ENCODE measurements around the gene VWA8.
"Not testable (repeated sequence)": the region's sequence is repeated elsewhere in the genome, so short reads cannot be mapped to it uniquely, and the experiment has no call there.

The VWA8 gene

DNA sequence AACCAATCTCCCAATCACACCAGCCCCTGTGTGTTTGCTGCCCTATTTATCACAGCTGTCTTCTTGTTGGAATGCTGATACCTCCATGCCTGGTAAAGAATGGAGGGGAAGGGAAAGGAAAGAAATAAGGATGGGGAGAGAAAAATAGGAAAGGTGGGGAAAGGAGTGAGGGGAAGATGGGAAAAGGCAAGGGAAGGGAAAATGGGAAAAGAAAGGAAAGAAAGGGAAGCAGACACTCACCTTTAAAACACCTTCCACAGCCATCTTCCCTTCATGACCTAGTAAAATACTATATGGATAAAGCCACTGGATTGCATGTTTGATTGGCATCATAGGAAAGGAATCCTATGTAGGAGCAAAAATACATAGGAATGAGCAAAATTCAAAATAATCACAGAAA is 77.8 kb downstream of the VWA8 start:
- Histone ChIP-seq H3K4me3 (ENCODE audit: low read depth in 1 of 5, low read length in 5 of 5) (no peak overlapping the region), H3K27ac (ENCODE audit: low read depth, low read length) (no peak overlapping the region), H3K9ac (ENCODE audit: low read length in 5 of 5) (no peak overlapping the region), H3K27me3 (ENCODE audit: control insufficient read depth in 5 of 5, insufficient read depth in 4 of 5, low read length in 5 of 5) (no peaks in the 10 kb centered on the region), H3K4me1 (ENCODE audit: control insufficient read depth in 5 of 5, insufficient read depth in 5 of 5, low read length in 5 of 5) (peaks cover 0 to 7% (median 0%) of the 10 kb centered on the region in 5 donors), H3K9me3 (ENCODE audit: control insufficient read depth in 5 of 5, low read length in 5 of 5) (no peaks in the 10 kb centered on the region), H3K36me3 (ENCODE audit: control insufficient read depth in 5 of 5, insufficient read depth in 5 of 5, low read length in 5 of 5) (peaks cover 9 to 29% (median 22%) of the 10 kb centered on the region in 5 donors)

DNA sequence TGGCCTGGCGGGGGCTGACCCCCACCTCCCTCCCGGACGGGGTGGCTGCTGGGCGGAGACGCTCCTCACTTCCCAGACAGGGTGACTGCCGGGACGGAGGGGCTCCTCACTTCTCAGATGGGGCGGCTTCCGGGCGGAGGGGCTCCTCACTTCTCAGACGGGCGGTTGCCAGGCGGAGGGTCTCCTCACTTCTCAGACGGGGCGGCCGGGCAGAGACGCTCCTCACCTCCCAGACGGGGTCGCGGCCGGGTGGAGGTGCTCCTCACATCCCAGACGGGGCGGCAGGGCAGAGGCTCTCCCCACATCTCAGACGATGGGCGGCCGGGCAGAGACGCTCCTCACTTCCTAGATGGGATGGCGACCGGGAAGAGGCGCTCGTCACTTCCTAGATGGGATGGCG is 79.0 kb downstream of the VWA8 start:
- H3K27ac ChIP-seq (ENCODE audit: low read depth, low read length); H3K9me3 ChIP-seq (ENCODE audit: control insufficient read depth in 5 of 5, low read length in 5 of 5); H3K27me3 ChIP-seq (ENCODE audit: control insufficient read depth in 5 of 5, insufficient read depth in 4 of 5, low read length in 5 of 5); H3K4me1 ChIP-seq (ENCODE audit: control insufficient read depth in 5 of 5, insufficient read depth in 5 of 5, low read length in 5 of 5); H3K4me3 ChIP-seq (ENCODE audit: low read depth in 1 of 5, low read length in 5 of 5); H3K9ac ChIP-seq (ENCODE audit: low read length in 5 of 5): not testable (repeated sequence)
- peaks cover 9 to 27% (median 22%) of the 10 kb centered on the region in 5 donors for H3K36me3 ChIP-seq (ENCODE audit: control insufficient read depth in 5 of 5, insufficient read depth in 5 of 5, low read length in 5 of 5)

DNA sequence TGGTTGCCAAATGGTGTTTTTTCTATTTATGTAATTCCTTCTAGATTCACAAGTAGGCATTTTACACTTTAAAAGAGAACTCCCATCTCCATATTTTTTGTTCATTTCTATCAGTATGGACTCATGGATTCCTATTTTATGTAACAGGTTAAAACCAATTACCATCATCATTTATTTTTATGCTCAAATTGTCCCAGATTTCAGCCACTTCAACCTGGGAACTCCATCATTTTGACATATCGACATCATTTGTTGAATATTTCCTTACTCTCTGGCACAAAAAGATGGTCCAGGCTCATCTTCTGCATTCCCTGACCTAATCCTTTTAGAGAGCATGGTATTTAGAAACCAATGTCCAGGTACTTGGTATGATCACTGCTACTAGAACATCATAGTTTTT is 79.9 kb downstream of the VWA8 start:
- no peaks in the 10 kb centered on the region for H3K4me1 ChIP-seq (ENCODE audit: control insufficient read depth in 5 of 5, insufficient read depth in 5 of 5, low read length in 5 of 5)
- peaks cover 9 to 32% (median 22%) of the 10 kb centered on the region in 5 donors for H3K36me3 ChIP-seq (ENCODE audit: control insufficient read depth in 5 of 5, insufficient read depth in 5 of 5, low read length in 5 of 5)
- H3K27me3 ChIP-seq (ENCODE audit: control insufficient read depth in 5 of 5, insufficient read depth in 4 of 5, low read length in 5 of 5), result no peaks in the 10 kb centered on the region
- H3K9me3 ChIP-seq (ENCODE audit: control insufficient read depth in 5 of 5, low read length in 5 of 5), result no peaks in the 10 kb centered on the region
- H3K4me3 ChIP-seq (ENCODE audit: low read depth in 1 of 5, low read length in 5 of 5), result no peak overlapping the region
- no peak overlapping the region for H3K27ac ChIP-seq (ENCODE audit: low read depth, low read length)
- no peak overlapping the region for H3K9ac ChIP-seq (ENCODE audit: low read length in 5 of 5)

DNA sequence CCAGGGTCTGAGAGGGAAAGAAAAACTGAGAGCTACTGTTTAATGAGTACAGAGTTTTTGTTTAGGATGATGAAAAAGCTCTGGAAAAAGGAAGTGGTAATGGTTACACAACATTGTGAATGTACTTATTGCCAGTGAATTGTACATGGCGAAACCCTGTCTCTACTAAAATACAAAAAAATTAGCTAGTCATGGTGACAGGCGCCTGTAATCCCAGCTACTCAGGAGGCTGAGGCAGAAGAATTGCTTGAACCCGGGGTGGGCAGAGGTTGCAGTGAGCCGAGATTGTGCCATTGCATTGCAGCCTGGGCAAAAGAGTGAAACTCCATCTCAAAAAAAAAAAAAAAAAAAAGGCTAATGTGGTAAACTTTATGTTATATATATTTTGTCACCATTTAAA is 96.3 kb downstream of the VWA8 start:
- no peak overlapping the region for H3K4me3 ChIP-seq (ENCODE audit: low read depth in 1 of 5, low read length in 5 of 5)
- no peak overlapping the region for H3K9ac ChIP-seq (ENCODE audit: low read length in 5 of 5)
- no peaks in the 10 kb centered on the region for H3K27me3 ChIP-seq (ENCODE audit: control insufficient read depth in 5 of 5, insufficient read depth in 4 of 5, low read length in 5 of 5)
- H3K36me3 ChIP-seq (ENCODE audit: control insufficient read depth in 5 of 5, insufficient read depth in 5 of 5, low read length in 5 of 5), result peaks cover 5 to 34% (median 12%) of the 10 kb centered on the region in 5 donors
- H3K4me1 ChIP-seq (ENCODE audit: control insufficient read depth in 5 of 5, insufficient read depth in 5 of 5, low read length in 5 of 5), result no peaks in the 10 kb centered on the region
- H3K9me3 ChIP-seq (ENCODE audit: control insufficient read depth in 5 of 5, low read length in 5 of 5), result no peaks in the 10 kb centered on the region
- H3K27ac ChIP-seq (ENCODE audit: low read depth, low read length), result no peak overlapping the region

DNA sequence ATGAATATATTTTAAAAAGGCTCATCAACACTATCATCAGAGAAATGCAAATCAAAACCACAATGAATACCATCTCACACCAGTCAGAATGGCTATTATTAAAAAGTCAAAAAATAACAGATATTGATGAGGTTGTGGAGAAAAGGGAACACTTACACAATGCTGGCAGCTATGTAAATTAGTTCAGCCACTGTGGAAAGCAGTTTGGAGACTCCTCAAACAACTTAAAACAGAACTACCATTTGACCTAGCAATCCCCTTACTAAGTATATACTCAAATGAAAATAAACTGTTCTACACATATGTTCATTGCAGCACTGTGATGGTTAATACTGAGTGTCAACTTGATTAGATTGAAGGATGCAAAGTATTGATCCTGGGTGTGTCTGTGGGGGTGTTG is 98.2 kb downstream of the VWA8 start:
- H3K9me3 ChIP-seq (ENCODE audit: control insufficient read depth in 5 of 5, low read length in 5 of 5); H3K9ac ChIP-seq (ENCODE audit: low read length in 5 of 5); H3K4me1 ChIP-seq (ENCODE audit: control insufficient read depth in 5 of 5, insufficient read depth in 5 of 5, low read length in 5 of 5); H3K27me3 ChIP-seq (ENCODE audit: control insufficient read depth in 5 of 5, insufficient read depth in 4 of 5, low read length in 5 of 5); H3K4me3 ChIP-seq (ENCODE audit: low read depth in 1 of 5, low read length in 5 of 5); H3K27ac ChIP-seq (ENCODE audit: low read depth, low read length): not testable (repeated sequence)
- peaks cover 5 to 37% (median 10%) of the 10 kb centered on the region in 5 donors for H3K36me3 ChIP-seq (ENCODE audit: control insufficient read depth in 5 of 5, insufficient read depth in 5 of 5, low read length in 5 of 5)

DNA sequence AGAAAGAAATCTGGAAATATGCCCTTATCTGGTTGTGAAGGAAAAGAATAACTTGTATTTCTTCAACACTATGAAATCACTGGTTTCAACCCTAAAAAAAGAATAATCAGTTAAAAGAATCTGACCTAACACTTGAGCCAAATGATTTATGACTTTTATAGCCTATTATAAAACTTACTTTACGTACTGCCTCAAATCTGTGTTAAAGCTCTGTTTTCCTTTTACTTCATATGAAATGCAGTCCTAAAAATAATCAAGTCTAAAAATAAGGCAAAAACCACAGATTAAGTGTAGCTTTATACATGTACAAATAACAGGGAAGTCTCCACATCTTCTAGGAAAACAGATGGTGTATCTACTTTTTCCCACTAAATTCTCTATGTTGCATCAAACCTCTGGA is 101.3 kb downstream of the VWA8 start:
- Histone ChIP-seq H3K4me3 (ENCODE audit: low read depth in 1 of 5, low read length in 5 of 5) (no peak overlapping the region), H3K9me3 (ENCODE audit: control insufficient read depth in 5 of 5, low read length in 5 of 5) (no peaks in the 10 kb centered on the region), H3K27ac (ENCODE audit: low read depth, low read length) (no peak overlapping the region), H3K9ac (ENCODE audit: low read length in 5 of 5) (no peak overlapping the region), H3K27me3 (ENCODE audit: control insufficient read depth in 5 of 5, insufficient read depth in 4 of 5, low read length in 5 of 5) (no peaks in the 10 kb centered on the region), H3K36me3 (ENCODE audit: control insufficient read depth in 5 of 5, insufficient read depth in 5 of 5, low read length in 5 of 5) (peaks cover 2 to 33% (median 4%) of the 10 kb centered on the region in 5 donors), H3K4me1 (ENCODE audit: control insufficient read depth in 5 of 5, insufficient read depth in 5 of 5, low read length in 5 of 5) (no peaks in the 10 kb centered on the region)

DNA sequence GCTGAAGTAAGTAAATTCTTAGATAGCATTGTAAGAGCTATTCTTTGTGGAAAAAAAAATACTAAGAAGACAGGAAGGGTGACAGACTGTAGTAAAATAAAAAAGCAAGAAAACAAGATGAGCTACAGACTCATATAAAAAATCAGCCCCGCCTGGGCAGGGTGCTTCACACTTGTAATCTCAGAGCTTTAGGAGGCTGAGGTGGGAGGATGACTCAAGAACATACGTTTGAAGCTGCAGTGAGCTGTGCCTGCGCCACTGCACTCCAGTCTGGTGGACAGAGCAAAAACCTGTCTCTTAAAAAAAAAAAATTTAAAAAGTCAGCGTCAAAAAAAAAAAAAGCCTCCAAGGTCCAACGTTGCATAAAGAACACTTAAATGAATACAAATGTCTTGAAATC is 102.1 kb downstream of the VWA8 start:
- H3K27me3 ChIP-seq (ENCODE audit: control insufficient read depth in 5 of 5, insufficient read depth in 4 of 5, low read length in 5 of 5), result no peaks in the 10 kb centered on the region
- H3K27ac ChIP-seq (ENCODE audit: low read depth, low read length), result no peak overlapping the region
- H3K9ac ChIP-seq (ENCODE audit: low read length in 5 of 5), result no peak overlapping the region
- H3K4me1 ChIP-seq (ENCODE audit: control insufficient read depth in 5 of 5, insufficient read depth in 5 of 5, low read length in 5 of 5), result no peaks in the 10 kb centered on the region
- peaks cover 1 to 31% (median 4%) of the 10 kb centered on the region in 5 donors for H3K36me3 ChIP-seq (ENCODE audit: control insufficient read depth in 5 of 5, insufficient read depth in 5 of 5, low read length in 5 of 5)
- H3K4me3 ChIP-seq (ENCODE audit: low read depth in 1 of 5, low read length in 5 of 5), result no peak overlapping the region
- no peaks in the 10 kb centered on the region for H3K9me3 ChIP-seq (ENCODE audit: control insufficient read depth in 5 of 5, low read length in 5 of 5)

DNA sequence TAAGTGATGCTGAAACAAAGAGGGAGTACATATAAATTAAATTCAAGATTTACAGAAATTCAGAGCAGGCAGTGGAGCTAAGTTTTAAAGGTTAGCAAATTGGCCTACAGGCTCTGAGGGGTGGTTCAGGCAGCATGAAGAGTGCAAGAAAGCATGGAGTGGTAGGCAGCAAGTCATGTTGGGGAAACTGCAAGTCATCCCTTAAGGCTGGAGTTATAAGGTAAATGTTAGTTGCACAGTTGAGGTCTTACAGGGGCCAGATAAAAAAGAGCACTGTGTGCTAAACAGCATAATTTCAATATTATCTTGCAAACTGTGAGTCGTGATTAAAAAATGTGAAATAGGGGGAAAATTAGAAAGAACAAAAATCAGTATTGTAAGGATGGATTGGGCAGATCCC is 106.2 kb downstream of the VWA8 start:
- H3K4me3 ChIP-seq (ENCODE audit: low read depth in 1 of 5, low read length in 5 of 5), result no peak overlapping the region
- no peak overlapping the region for H3K9ac ChIP-seq (ENCODE audit: low read length in 5 of 5)
- H3K27ac ChIP-seq (ENCODE audit: low read depth, low read length), result no peak overlapping the region
- H3K9me3 ChIP-seq (ENCODE audit: control insufficient read depth in 5 of 5, low read length in 5 of 5), result no peaks in the 10 kb centered on the region
- no peaks in the 10 kb centered on the region for H3K27me3 ChIP-seq (ENCODE audit: control insufficient read depth in 5 of 5, insufficient read depth in 4 of 5, low read length in 5 of 5)
- peaks cover 0 to 25% (median 0%) of the 10 kb centered on the region in 5 donors for H3K36me3 ChIP-seq (ENCODE audit: control insufficient read depth in 5 of 5, insufficient read depth in 5 of 5, low read length in 5 of 5)
- H3K4me1 ChIP-seq (ENCODE audit: control insufficient read depth in 5 of 5, insufficient read depth in 5 of 5, low read length in 5 of 5), result no peaks in the 10 kb centered on the region

DNA sequence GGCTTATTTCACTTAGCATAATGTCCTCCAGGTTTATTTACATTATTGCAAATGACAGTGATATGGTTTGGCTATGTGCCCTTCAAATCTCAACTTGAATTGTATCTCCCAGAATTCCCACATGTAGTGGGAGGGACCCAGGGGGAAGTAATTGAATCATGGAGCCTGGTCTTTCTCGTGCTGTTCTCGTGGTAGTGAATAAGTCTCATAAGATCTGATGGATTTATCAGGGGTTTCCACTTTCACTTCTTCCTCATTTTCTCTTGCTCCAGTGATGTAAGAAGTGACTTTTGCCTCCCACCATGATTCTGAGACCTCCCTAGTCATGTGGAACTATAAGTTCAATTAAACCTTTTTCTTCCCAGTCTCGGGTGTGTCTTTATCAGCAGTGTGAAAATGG is 109.6 kb downstream of the VWA8 start:
- no peaks in the 10 kb centered on the region for H3K27me3 ChIP-seq (ENCODE audit: control insufficient read depth in 5 of 5, insufficient read depth in 4 of 5, low read length in 5 of 5)
- H3K27ac ChIP-seq (ENCODE audit: low read depth, low read length), result no peak overlapping the region
- no peaks in the 10 kb centered on the region for H3K9me3 ChIP-seq (ENCODE audit: control insufficient read depth in 5 of 5, low read length in 5 of 5)
- H3K4me3 ChIP-seq (ENCODE audit: low read depth in 1 of 5, low read length in 5 of 5), result no peak overlapping the region
- peaks cover 0 to 13% (median 0%) of the 10 kb centered on the region in 5 donors for H3K36me3 ChIP-seq (ENCODE audit: control insufficient read depth in 5 of 5, insufficient read depth in 5 of 5, low read length in 5 of 5)
- peaks cover 0 to 3% (median 0%) of the 10 kb centered on the region in 5 donors for H3K4me1 ChIP-seq (ENCODE audit: control insufficient read depth in 5 of 5, insufficient read depth in 5 of 5, low read length in 5 of 5)
- H3K9ac ChIP-seq (ENCODE audit: low read length in 5 of 5), result no peak overlapping the region

DNA sequence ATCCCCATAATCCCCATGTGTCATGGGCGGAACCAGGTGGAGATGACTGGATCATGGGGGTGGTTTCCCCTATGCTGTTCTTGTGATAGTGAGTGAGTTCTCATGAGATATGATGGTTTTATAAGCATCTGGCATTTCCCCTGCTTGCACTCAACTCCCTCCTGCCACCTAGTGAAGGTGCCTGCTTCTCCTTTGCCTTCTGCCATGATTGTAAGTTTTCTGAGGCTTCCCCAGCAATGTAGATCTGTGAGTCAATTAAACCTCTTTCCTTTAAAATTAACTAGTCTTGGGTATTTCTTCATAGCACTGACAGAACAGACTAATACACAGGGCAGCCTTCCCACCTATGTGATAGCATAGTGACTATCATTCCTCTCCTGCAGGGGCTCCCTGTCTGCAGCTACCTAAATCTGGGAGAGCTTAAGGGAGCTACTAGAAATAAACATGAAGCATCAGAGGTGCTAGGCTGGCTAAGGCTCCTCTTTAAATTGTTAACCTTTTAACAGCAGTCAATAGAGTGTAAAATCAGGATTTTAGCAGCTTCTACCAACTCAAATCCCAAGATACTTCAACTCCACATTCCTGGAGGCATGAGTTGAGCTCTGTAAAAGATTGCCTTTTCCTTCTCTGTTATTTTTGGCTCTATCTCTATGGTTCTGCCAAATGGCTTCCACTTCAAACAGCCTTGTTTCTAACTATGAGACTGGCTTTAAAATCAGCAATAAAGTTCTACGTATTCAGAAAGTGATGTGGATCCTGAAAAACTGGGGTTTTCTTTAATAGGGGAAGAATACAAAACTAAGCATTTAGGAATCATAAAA is 112.3 kb downstream of the VWA8 start:
- Histone ChIP-seq H3K9ac (ENCODE audit: low read length in 5 of 5) (no peak overlapping the region), H3K4me1 (ENCODE audit: control insufficient read depth in 5 of 5, insufficient read depth in 5 of 5, low read length in 5 of 5) (peaks cover 0 to 3% (median 0%) of the 10 kb centered on the region in 5 donors), H3K4me3 (ENCODE audit: low read depth in 1 of 5, low read length in 5 of 5) (no peak overlapping the region), H3K9me3 (ENCODE audit: control insufficient read depth in 5 of 5, low read length in 5 of 5) (peaks cover 0 to 3% (median 0%) of the 10 kb centered on the region in 5 donors), H3K36me3 (ENCODE audit: control insufficient read depth in 5 of 5, insufficient read depth in 5 of 5, low read length in 5 of 5) (peaks cover 0 to 15% (median 0%) of the 10 kb centered on the region in 5 donors), H3K27ac (ENCODE audit: low read depth, low read length) (no peak overlapping the region), H3K27me3 (ENCODE audit: control insufficient read depth in 5 of 5, insufficient read depth in 4 of 5, low read length in 5 of 5) (no peaks in the 10 kb centered on the region)

All from subcutaneous abdominal adipose tissue (tissue), 5 donors.